ENCODE measurements around the gene CHKB.

DNA sequence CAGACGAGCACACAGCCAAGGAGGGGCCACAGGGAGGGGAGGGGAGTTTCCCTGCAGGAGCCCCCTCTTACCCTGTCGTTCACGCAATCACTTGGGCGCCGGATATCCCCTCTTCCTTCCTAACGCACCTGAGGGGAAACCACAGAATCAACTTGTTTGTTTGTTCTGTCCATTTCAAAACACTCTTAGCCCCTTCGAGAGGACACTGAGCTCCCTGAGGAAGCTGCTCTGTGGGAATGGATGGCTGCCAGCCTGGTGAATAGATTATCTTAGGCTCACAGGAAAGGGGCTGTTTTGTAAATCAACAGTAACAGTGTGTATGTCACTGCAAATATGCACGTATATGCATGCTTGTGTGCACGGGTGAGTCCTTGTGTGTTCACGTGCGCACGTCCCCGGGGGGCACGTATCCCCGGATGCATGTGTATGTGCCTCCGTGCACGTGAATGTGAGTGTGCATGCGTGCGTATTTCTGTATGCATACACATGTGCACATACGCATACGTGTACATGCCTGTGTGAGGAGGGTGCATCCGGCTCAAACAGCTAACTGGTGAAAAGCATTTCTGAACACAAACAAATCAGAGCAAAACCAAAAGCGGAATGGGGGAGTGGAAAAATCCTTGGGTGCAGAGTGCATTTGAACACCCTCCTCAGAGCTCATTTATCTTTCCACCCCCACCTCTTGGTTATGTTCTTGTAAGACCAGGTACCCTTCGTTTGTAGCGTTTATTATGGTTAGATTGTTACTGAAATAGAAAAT lies 38.1 kb upstream of the CHKB start:
- no peak for TF ChIP-seq GATA2 (IDR thresholded peaks at IDR 0.05; ENCODE audit: low read depth, low read length)
- TF ChIP-seq GATA3 (IDR thresholded peaks at IDR 0.05; ENCODE audit: low read depth, low read length) = no peak
